Activated T-helper 17 cell treated with anti-CD3 and anti-CD28 coated beads, Interleukin-2, amount 50 U/mL, for 72 hours (primary cell): ENCODE results near the gene SPRR2F. TPM values are rescaled to one million over a fixed set of nuclear protein-coding genes. Genes with fewer than 3 reads are reported as not detected.
"Not testable (repeated sequence)": the region's sequence is repeated elsewhere in the genome, so short reads cannot be mapped to it uniquely, and the experiment has no call there.

ENCODE experiments used
- ATAC-seq: fragments of 150-1000 bp; cut with Tn5 transposase; replicated peaks from 2 replicates; pipeline ENCODE4 v1.10.0; 2021; ENCODE audit warnings: mild to moderate bottlenecking, moderate library complexity
- H3K27ac Mint-ChIP-seq: one replicate; pipeline ENCODE4 v1.8.0; 2022; ENCODE audit warnings: mixed read lengths
- H3K27me3 Mint-ChIP-seq: one replicate; pipeline ENCODE4 v1.8.0; 2022; ENCODE audit warnings: mixed read lengths
- H3K36me3 Mint-ChIP-seq: one replicate; pipeline ENCODE4 v1.8.0; 2022; ENCODE audit warnings: low read depth, mild to moderate bottlenecking, mixed read lengths
- H3K4me1 Mint-ChIP-seq: one replicate; pipeline ENCODE4 v1.8.0; 2022; ENCODE audit warnings: mixed read lengths
- H3K4me3 Mint-ChIP-seq: one replicate; pipeline ENCODE4 v1.8.0; 2022; ENCODE audit warnings: mild to moderate bottlenecking, mixed read lengths
- H3K9me3 Mint-ChIP-seq: one replicate; pipeline ENCODE4 v1.8.0; 2022; ENCODE audit warnings: mixed read lengths
- total RNA-seq, 2 donors: library from RNA; stranded (reverse); gene quantifications; one replicate each; pipeline ENCODE4 v1.2.3, GENCODE V29; 2022

SPRR2F gene, protein sequence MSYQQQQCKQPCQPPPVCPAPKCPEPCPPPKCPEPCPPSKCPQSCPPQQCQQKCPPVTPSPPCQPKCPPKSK
- not detected for total RNA-seq

DNA sequence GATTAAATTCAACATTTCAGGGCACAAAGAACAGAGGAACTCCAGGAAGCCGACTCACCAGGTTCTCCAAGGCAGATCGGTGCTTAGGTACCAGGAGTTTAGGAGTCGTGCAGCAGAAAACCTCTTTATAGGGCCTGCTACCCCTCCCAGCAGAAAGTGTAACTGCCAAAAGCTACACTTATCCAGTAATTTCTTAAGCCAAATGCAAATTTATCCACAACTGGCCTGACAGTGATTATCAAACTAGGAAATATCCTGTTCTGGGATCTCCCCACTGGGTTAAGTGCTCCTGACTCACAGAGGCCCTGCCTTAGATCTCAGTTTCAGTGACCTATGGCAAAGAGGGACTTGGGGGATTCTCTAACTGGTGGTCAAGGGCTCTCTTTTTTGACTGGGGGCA lies at the start of gene SPRR2F:
SPRR2F (minus strand) TSS at position 101 of the 400 bp plus-strand sequence. CDS start 783 bp downstream, outside the sequence.
- Mint-ChIP-seq H3K36me3 (no peaks in the 10 kb centered on the region), H3K27ac (no peak within 1 kb of the TSS), H3K9me3 (no peaks in the 10 kb centered on the region), H3K27me3 (peaks cover 27% of the 10 kb centered on the region), H3K4me3 (no peak within 1 kb of the TSS), H3K4me1 (no peaks in the 10 kb centered on the region)
- no peak for ATAC-seq

DNA sequence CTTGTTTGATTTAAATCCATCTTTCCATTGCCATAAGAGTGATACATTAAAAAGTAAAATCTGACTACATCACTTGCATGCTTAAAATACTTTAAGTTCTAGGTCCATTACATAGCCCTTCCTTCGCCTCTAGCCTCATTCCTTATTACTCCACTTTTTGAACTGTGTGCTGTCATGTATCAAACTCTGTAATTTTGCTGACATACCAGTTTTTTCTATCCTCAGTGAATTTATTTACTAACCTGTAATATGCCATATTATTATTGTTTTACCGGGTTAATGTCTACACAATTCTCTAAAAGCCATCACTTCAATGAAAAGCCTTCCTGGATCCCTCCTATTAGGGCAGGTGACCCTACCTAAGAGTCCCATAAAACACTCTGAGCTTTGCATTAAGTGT lies 42.2 kb upstream of the SPRR2F start:
- Mint-ChIP-seq H3K4me3 (no peak overlapping the region), H3K4me1 (no peaks in the 10 kb centered on the region), H3K27ac (no peak overlapping the region), H3K36me3 (no peaks in the 10 kb centered on the region), H3K27me3 (peaks cover 28% of the 10 kb centered on the region), H3K9me3 (peaks cover 6% of the 10 kb centered on the region)
- no peak for ATAC-seq

DNA sequence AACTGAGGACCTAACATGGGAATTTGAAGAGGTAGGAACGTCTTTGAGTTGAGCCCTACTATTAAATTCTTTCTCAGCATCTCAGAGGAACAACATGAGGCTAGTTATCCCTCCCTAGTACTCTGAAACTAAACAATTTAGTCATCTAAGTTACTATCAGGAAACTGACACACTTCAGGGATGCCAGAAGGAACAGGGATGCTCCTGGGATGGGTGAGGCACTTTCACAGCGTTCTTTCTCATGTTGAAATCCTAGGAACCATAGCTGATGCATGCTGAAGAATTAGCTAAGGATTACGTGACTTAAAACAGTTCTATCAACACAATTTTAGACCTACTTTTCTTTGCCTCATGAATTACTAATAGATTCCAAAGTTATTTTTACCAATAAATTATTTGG lies 39.2 kb upstream of the SPRR2F start:
- no peak overlapping the region for H3K27ac Mint-ChIP-seq
- H3K27me3 Mint-ChIP-seq = peaks cover 33% of the 10 kb centered on the region
- no peaks in the 10 kb centered on the region for H3K9me3 Mint-ChIP-seq
- no peak for ATAC-seq
- H3K4me3 Mint-ChIP-seq = no peak overlapping the region
- H3K36me3 Mint-ChIP-seq = no peaks in the 10 kb centered on the region
- no peaks in the 10 kb centered on the region for H3K4me1 Mint-ChIP-seq

DNA sequence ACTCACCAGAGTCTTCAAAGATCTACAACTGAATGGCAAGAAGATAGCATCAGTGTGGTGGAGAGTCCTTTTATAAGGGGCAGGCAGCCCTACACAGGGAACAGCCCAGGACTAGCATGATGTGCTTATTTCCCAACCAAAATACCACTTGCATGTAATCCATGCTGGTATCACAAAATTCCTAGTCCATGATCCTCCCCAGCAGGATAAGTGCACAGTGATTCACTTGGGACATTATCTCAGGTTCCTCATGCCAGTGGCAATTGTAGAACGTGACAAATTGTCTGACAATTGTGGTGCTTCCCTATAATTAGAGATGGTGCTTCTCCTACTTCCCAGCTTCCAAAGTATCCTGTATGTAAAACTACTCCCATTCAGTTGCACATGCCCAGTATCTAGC lies 37.5 kb upstream of the SPRR2F start, which contains the start of gene SPRR2G:
SPRR2G (minus strand) TSS at position 45 of the 400 bp plus-strand sequence. CDS start 780 bp downstream, outside the sequence.
- Mint-ChIP-seq H3K27me3 (peaks cover 35% of the 10 kb centered on the region), H3K27ac (no peak within 1 kb of the TSS), H3K4me3 (no peak within 1 kb of the TSS), H3K4me1 (no peaks in the 10 kb centered on the region), H3K36me3 (no peaks in the 10 kb centered on the region), H3K9me3 (no peaks in the 10 kb centered on the region)
- no peak for ATAC-seq

DNA sequence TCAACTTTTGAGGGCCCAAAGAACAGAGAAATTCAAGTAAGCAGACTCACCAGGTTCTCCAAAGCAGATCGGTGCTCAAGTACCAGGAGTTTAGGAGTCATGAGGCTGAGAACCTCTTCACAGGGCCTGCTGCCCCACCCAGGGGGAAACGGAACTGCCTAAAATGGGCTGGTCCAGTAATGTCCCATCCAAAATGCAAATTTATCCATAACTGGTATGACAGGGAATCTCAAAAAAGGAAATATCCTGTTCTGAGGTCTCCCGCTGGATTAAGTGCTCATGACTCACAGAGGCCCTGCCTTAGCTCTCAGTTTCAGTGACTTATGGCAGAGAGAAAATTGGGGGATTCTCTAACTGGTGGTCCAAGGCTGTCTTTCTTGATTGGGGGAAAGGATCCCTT lies 28.1 kb upstream of the SPRR2F start:
- Mint-ChIP-seq H3K36me3 (no peaks in the 10 kb centered on the region), H3K9me3 (no peaks in the 10 kb centered on the region)

DNA sequence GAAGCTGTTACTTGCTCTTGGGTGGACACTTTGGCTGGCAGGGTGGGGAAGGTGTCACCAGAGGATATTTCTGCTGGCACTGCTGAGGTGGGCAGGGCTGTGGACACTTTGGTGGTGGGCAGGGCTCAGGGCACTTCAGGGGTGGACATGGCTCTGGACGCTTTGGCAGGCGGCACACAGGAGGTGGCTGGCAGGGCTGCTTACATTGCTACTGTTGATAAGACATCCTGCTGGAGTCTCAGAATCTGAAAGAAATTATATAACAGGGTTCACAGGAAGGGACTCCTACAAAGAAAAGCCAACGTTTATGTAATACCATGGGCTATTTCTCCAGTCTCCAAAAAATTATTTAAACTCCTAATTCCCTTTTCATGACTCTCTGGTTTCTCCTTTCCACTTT lies 27.2 kb upstream of the SPRR2F start:
- peaks cover 44% of the 10 kb centered on the region for H3K27me3 Mint-ChIP-seq
- no peak for ATAC-seq
- no peaks in the 10 kb centered on the region for H3K9me3 Mint-ChIP-seq
- no peak overlapping the region for H3K27ac Mint-ChIP-seq
- no peaks in the 10 kb centered on the region for H3K4me1 Mint-ChIP-seq
- no peak overlapping the region for H3K4me3 Mint-ChIP-seq
- no peaks in the 10 kb centered on the region for H3K36me3 Mint-ChIP-seq

More for the DNA sequence above, 28.1 kb upstream of the SPRR2F start:
- Mint-ChIP-seq H3K4me3 (no peak overlapping the region), H3K27me3 (peaks cover 45% of the 10 kb centered on the region), H3K4me1 (no peaks in the 10 kb centered on the region), H3K27ac (no peak overlapping the region)
- no peak for ATAC-seq

DNA sequence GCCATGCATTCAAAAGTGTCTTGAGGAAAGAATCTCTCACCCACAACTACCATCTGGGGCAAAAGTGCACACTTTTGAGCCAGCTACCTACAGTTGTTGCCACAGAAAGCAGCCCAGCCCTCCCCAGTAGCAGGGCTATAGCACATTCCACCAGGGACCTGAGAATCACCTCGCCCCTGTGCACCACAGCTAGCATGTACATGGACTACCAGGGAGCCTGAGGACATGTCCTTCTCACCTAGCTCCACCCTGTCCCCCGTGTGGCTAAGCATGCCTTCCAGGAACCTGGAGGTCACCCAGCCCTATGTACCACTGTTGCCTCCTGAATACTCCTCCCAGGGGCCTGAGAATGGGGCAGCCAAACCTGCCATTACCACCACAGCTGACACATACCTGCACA lies 20.4 kb upstream of the SPRR2F start:
- Mint-ChIP-seq H3K4me1 (no peaks in the 10 kb centered on the region), H3K9me3 (no peaks in the 10 kb centered on the region), H3K27ac (no peak overlapping the region), H3K27me3 (peaks cover 54% of the 10 kb centered on the region), H3K4me3 (no peak overlapping the region), H3K36me3 (no peaks in the 10 kb centered on the region)
- ATAC-seq = no peak

DNA sequence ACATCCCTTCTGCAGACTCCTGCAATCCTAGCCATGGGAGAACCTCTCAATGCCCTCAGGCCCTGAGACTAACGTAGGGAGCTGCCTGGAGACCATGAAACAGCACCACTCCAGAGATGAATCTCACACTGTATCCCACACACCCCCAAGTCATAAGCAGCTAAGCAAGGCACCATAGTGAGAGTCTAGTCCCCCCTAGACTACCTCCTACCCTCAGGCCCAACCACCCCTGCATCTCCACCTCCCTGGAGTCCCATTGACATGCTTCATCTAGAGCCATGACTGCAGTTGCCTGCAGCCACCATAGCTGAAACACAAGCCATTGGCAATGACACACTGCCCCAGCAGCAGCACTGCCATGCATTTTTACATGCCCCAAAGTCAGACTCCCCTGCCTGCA lies 20.0 kb upstream of the SPRR2F start:
- Mint-ChIP-seq H3K9me3 (no peaks in the 10 kb centered on the region), H3K27ac (no peak overlapping the region), H3K4me1 (no peaks in the 10 kb centered on the region), H3K4me3 (no peak overlapping the region), H3K36me3 (no peaks in the 10 kb centered on the region), H3K27me3 (peaks cover 54% of the 10 kb centered on the region)
- no peak for ATAC-seq

DNA sequence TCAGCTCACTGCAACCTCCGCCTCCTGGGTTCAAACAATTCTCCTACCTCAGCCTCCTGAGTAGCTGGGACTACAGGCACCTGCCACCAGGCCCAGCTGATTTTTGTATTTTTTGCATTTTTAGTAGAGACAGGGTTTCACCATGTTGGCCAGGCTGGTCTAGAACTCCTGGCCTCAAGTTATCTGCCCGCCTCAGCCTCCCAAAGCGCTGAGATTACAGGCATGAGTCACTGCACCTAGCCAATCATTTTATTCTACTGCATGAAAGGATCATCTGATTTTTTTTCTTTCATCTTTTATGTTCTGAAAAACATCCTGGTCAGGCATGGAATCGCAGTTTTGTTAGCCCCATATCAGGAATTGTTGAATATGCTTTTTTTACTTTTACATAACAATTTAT lies 15.4 kb upstream of the SPRR2F start:
- H3K4me1 Mint-ChIP-seq, ATAC-seq, H3K27ac Mint-ChIP-seq, H3K4me3 Mint-ChIP-seq, H3K36me3 Mint-ChIP-seq: not testable (repeated sequence)
- peaks cover 34% of the 10 kb centered on the region for H3K27me3 Mint-ChIP-seq
- peaks cover 11% of the 10 kb centered on the region for H3K9me3 Mint-ChIP-seq

DNA sequence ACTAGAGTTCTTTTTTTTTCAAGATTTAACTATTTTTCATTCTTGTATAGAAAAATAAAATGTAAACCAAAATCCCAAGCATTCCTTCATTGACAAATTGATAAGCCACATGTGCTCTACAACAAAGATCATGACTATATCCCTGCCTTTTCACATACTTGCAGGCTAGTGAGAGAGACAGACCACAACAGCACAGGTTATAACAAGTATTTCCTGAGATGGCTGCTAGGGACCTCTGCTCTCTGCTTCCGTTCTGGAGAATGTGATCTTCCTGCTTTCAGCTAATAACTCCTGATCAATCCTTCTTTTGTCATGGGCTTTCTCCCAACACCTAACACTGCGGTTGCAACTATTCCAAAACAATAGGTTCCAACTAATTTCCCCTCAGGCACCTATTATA lies 14.0 kb upstream of the SPRR2F start:
- ATAC-seq = no peak
- H3K36me3 Mint-ChIP-seq = no peaks in the 10 kb centered on the region
- H3K27me3 Mint-ChIP-seq = peaks cover 31% of the 10 kb centered on the region
- H3K9me3 Mint-ChIP-seq = peaks cover 11% of the 10 kb centered on the region
- no peak overlapping the region for H3K4me3 Mint-ChIP-seq
- no peaks in the 10 kb centered on the region for H3K4me1 Mint-ChIP-seq
- H3K27ac Mint-ChIP-seq = no peak overlapping the region

DNA sequence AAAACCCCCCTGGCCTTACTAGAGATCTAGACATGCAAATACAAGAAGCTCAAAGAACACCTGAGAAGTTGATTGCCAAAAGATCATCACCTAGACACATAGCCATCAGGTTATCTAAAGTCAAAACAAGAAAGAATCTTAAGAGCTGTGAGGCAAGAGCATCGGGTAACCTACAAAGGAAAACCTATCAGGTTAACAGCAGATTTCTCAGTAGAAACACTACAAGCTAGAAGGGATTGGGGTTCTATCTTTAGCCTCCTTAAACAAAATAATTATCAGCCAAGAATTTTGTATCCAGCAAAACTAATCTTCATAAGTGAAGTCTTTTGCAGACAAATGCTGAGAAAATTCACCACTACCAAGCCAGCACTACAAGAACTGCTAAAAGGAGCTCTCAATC lies 12.2 kb upstream of the SPRR2F start:
- Mint-ChIP-seq H3K4me1 (no peaks in the 10 kb centered on the region), H3K27me3 (peaks cover 21% of the 10 kb centered on the region), H3K9me3 (peaks cover 11% of the 10 kb centered on the region), H3K36me3 (no peaks in the 10 kb centered on the region), H3K27ac (no peak overlapping the region), H3K4me3 (no peak overlapping the region)
- no peak for ATAC-seq

DNA sequence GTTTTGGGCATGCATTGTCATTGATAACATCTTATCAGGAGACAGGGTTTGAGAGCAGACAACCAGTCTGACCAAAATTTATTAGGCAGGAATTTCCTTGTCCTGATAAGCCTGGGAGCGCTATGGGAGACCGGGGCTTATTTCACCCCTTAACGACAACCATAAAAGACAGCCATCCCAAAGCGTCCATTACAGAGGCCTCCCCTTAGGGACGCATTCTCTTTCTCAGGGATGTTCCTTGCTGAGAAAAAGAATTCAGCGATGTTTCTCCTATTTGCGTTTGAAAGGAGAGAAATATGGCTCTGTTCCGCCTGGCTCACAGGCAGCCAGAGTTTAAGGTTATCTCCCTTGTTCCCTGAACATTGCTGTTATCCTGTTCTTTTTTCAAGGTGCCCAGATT lies 10.5 kb upstream of the SPRR2F start:
- not testable (repeated sequence) for ATAC-seq, H3K4me1 Mint-ChIP-seq, H3K4me3 Mint-ChIP-seq, H3K27ac Mint-ChIP-seq, H3K36me3 Mint-ChIP-seq
- Mint-ChIP-seq H3K27me3 (peaks cover 22% of the 10 kb centered on the region), H3K9me3 (peaks cover 14% of the 10 kb centered on the region)

DNA sequence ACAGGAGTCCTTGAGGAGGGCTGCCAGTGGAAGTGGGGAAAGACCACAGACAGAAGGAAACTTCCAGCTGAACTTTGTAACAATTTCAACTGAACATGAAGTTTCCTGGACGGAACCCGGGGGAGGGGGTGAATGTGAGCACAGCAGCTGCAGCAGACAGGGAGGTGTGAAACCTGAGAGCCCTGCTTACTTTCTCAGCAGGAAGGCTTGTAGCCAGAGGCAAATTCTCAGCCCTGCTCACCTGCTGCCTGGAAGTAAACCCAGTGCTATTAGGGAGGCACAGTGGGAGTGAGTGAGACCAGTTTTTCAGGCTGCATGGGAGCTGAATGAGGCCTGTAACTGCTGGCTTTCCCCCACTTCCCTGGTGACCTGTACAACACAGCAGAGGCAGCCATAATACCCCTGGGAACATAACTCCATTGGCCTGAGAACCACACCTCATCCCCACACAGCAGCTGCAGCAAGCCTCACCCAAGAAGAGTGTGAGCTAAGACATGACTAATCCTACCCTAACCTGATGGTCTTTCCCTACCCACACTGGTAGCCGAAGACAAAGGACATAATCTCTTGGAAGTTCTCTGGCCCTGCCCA lies 9.6 kb upstream of the SPRR2F start:
- Mint-ChIP-seq H3K27ac (no peak overlapping the region), H3K36me3 (no peaks in the 10 kb centered on the region), H3K4me1 (no peaks in the 10 kb centered on the region), H3K9me3 (peaks cover 14% of the 10 kb centered on the region), H3K4me3 (no peak overlapping the region), H3K27me3 (peaks cover 29% of the 10 kb centered on the region)
- no peak for ATAC-seq

DNA sequence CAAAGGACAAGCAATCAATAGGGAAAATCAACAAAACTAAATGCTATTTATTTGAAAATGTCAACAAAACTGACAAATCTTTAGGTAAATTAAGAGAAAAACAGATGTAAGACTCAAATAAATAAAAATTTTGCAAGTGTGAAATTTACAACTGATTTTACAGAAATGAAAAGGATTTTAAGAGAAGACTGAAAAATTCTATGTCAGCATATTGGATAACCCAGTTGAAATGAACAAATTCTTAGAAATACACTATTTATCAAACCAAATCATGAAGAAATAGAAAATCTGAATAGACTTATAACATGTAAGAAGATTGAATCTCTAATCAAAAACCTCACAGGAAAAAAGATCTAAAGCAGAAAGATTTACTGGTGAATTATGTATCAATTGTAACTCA lies 7.6 kb upstream of the SPRR2F start:
- Mint-ChIP-seq H3K4me3 (no peak overlapping the region), H3K4me1 (no peaks in the 10 kb centered on the region), H3K27ac (no peak overlapping the region), H3K36me3 (no peaks in the 10 kb centered on the region), H3K9me3 (peaks cover 14% of the 10 kb centered on the region), H3K27me3 (peaks cover 38% of the 10 kb centered on the region)
- ATAC-seq = no peak

DNA sequence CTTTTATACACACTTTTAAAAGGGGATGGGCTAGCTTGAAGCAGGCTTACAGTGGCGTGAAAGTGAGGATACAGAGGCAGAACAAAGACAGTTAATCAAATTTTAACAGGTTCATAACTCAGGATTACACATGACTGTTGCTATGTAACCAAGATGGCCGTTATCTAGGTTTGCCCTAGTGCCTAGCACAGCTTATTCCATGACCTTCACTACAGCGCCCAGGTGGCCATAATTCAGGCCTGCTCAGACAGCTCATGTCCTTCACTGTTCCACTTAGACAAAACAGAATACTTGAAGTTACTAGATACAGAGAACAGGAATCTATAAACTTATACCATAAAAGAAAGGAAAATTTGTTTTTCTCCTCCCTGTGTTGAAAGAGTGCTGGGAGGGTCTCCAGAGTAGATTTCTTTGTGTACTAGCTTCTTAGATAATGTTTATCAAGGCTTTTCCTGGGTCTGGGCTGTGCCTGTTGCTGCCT lies 6.2 kb upstream of the SPRR2F start:
- Mint-ChIP-seq H3K27me3 (peaks cover 42% of the 10 kb centered on the region), H3K4me3 (no peak overlapping the region), H3K27ac (no peak overlapping the region), H3K36me3 (no peaks in the 10 kb centered on the region), H3K9me3 (peaks cover 3% of the 10 kb centered on the region), H3K4me1 (no peaks in the 10 kb centered on the region)
- ATAC-seq = no peak
